ENCODE data around the gene LEFTY2.
"Not testable (repeated sequence)": the region's sequence is repeated elsewhere in the genome, so short reads cannot be mapped to it uniquely, and the experiment has no call there.

DNA sequence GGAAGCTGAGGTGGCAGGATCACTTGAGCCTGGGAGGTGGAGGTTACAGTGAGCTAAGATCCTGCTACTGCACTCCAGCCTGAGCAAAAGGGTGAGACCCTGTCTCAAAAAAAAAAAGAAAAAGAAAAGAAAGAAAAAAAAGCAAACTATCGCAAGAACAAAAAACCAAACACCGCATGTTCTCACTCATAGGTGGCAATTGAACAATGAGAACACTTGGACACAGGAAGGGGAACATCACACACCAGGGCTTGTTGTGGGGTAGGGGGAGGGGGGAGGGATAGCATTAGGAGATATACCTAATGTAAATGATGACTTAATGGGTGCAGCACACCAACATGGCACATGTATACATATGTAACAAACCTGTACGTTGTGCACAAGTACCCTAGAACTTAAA is 11.6 kb downstream of the LEFTY2 start:
- TF ChIP-seq, protein P1, sequence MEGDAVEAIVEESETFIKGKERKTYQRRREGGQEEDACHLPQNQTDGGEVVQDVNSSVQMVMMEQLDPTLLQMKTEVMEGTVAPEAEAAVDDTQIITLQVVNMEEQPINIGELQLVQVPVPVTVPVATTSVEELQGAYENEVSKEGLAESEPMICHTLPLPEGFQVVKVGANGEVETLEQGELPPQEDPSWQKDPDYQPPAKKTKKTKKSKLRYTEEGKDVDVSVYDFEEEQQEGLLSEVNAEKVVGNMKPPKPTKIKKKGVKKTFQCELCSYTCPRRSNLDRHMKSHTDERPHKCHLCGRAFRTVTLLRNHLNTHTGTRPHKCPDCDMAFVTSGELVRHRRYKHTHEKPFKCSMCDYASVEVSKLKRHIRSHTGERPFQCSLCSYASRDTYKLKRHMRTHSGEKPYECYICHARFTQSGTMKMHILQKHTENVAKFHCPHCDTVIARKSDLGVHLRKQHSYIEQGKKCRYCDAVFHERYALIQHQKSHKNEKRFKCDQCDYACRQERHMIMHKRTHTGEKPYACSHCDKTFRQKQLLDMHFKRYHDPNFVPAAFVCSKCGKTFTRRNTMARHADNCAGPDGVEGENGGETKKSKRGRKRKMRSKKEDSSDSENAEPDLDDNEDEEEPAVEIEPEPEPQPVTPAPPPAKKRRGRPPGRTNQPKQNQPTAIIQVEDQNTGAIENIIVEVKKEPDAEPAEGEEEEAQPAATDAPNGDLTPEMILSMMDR (IDR thresholded peaks at IDR 0.05) = not testable (repeated sequence)
- TF ChIP-seq POLR2A (IDR thresholded peaks at IDR 0.05) = not testable (repeated sequence)
